SU-DHL-6 (cell line): ENCODE data around the gene ANKRD61.

Experiments used
- CTCF ChIP-seq: fragments of 200-600 bp; sonication (generic); IDR thresholded peaks from one replicate; pipeline ENCODE4 v1.5.1; 2017; ENCODE audit warnings: antibody characterized with exemption, mild to moderate bottlenecking, low read length, moderate library complexity; ENCODE audit not compliant: insufficient read depth, poor library complexity, severe bottlenecking
- EZH2phosphoT487 ChIP-seq: fragments of 200-600 bp; sonication (generic), shearing (Covaris generic); conservative IDR thresholded peaks from 2 replicates; pipeline ENCODE4 v1.6.1; 2018; ENCODE audit warnings: mild to moderate bottlenecking, antibody characterized with exemption, low read length, moderate library complexity, mixed read lengths

- no peak for TF ChIP-seq CTCF
- no peak for TF ChIP-seq EZH2phosphoT487
These were observed 991 bp downstream of the ANKRD61 start for GRCh38 chr7:6032167-6032566.
